Measurements from ENCODE around the gene COA3. TPM values are rescaled to one million over a fixed set of nuclear protein-coding genes. Genes with fewer than 3 reads are reported as not detected.

Gene COA3
- total and polyA plus RNA-seq, 2 experiments from 2014 or later, result 81.2 to 138 TPM

DNA sequence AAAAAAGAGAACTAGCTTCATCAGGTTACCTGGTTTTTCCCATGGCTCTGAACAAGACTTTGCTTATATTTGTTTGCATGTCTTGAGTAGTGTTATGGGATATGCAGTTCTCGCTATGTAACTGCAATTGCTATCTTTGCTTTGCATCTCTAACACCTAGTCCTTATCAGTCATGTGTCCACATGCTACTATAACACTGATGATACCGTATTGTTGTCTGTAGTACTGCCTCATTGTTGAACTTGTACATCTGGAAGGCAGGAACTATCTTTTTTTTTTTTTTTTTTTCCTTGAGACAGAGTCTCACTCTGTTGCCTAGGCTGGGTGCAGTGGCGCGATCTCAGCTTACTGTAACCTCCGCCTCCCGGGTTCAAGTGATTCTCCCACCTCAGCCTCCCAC lies 37.2 kb upstream of the COA3 start:
- Histone ChIP-seq H3K79me2 (replicated peaks; ENCODE audit: insufficient read depth) (peaks cover 30% of the 10 kb centered on the region), H3K4me1 (ENCODE audit: insufficient read depth) (peaks cover 5% of the 10 kb centered on the region; the same call in 1 of the 2 replicates), H3K27ac (ENCODE audit: low read depth) (no peak overlapping the region), H3K9me2 (ENCODE audit: insufficient read depth) (no peaks in the 10 kb centered on the region), H2AFZ (no peak overlapping the region), H3K4me3 (no peak overlapping the region), H3K36me3 (ENCODE audit: insufficient read depth) (peaks cover 52% of the 10 kb centered on the region), H4K20me1 (replicated peaks; ENCODE audit: insufficient read depth) (peaks cover 23% of the 10 kb centered on the region), H3K27me3 (ENCODE audit: insufficient read depth) (no peaks in the 10 kb centered on the region), H3K4me2 (no peak overlapping the region), H3F3A (replicated peaks; ENCODE audit: low read depth) (peaks cover 12% of the 10 kb centered on the region)
- ATAC-seq, result no peak
- no peak for DNase-seq (ENCODE audit: low spot score)
- H3K4me3 Mint-ChIP-seq, result no peak overlapping the region
- H3K9me3 Mint-ChIP-seq, result no peaks in the 10 kb centered on the region
- no peak for TF ChIP-seq EZH2 (IDR thresholded peaks at IDR 0.05; ENCODE audit: low read depth, unreplicated experiment)
- TF ChIP-seq, protein P1, sequence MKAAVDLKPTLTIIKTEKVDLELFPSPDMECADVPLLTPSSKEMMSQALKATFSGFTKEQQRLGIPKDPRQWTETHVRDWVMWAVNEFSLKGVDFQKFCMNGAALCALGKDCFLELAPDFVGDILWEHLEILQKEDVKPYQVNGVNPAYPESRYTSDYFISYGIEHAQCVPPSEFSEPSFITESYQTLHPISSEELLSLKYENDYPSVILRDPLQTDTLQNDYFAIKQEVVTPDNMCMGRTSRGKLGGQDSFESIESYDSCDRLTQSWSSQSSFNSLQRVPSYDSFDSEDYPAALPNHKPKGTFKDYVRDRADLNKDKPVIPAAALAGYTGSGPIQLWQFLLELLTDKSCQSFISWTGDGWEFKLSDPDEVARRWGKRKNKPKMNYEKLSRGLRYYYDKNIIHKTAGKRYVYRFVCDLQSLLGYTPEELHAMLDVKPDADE (IDR thresholded peaks at IDR 0.05), result no peak
- TF ChIP-seq, protein P2, sequence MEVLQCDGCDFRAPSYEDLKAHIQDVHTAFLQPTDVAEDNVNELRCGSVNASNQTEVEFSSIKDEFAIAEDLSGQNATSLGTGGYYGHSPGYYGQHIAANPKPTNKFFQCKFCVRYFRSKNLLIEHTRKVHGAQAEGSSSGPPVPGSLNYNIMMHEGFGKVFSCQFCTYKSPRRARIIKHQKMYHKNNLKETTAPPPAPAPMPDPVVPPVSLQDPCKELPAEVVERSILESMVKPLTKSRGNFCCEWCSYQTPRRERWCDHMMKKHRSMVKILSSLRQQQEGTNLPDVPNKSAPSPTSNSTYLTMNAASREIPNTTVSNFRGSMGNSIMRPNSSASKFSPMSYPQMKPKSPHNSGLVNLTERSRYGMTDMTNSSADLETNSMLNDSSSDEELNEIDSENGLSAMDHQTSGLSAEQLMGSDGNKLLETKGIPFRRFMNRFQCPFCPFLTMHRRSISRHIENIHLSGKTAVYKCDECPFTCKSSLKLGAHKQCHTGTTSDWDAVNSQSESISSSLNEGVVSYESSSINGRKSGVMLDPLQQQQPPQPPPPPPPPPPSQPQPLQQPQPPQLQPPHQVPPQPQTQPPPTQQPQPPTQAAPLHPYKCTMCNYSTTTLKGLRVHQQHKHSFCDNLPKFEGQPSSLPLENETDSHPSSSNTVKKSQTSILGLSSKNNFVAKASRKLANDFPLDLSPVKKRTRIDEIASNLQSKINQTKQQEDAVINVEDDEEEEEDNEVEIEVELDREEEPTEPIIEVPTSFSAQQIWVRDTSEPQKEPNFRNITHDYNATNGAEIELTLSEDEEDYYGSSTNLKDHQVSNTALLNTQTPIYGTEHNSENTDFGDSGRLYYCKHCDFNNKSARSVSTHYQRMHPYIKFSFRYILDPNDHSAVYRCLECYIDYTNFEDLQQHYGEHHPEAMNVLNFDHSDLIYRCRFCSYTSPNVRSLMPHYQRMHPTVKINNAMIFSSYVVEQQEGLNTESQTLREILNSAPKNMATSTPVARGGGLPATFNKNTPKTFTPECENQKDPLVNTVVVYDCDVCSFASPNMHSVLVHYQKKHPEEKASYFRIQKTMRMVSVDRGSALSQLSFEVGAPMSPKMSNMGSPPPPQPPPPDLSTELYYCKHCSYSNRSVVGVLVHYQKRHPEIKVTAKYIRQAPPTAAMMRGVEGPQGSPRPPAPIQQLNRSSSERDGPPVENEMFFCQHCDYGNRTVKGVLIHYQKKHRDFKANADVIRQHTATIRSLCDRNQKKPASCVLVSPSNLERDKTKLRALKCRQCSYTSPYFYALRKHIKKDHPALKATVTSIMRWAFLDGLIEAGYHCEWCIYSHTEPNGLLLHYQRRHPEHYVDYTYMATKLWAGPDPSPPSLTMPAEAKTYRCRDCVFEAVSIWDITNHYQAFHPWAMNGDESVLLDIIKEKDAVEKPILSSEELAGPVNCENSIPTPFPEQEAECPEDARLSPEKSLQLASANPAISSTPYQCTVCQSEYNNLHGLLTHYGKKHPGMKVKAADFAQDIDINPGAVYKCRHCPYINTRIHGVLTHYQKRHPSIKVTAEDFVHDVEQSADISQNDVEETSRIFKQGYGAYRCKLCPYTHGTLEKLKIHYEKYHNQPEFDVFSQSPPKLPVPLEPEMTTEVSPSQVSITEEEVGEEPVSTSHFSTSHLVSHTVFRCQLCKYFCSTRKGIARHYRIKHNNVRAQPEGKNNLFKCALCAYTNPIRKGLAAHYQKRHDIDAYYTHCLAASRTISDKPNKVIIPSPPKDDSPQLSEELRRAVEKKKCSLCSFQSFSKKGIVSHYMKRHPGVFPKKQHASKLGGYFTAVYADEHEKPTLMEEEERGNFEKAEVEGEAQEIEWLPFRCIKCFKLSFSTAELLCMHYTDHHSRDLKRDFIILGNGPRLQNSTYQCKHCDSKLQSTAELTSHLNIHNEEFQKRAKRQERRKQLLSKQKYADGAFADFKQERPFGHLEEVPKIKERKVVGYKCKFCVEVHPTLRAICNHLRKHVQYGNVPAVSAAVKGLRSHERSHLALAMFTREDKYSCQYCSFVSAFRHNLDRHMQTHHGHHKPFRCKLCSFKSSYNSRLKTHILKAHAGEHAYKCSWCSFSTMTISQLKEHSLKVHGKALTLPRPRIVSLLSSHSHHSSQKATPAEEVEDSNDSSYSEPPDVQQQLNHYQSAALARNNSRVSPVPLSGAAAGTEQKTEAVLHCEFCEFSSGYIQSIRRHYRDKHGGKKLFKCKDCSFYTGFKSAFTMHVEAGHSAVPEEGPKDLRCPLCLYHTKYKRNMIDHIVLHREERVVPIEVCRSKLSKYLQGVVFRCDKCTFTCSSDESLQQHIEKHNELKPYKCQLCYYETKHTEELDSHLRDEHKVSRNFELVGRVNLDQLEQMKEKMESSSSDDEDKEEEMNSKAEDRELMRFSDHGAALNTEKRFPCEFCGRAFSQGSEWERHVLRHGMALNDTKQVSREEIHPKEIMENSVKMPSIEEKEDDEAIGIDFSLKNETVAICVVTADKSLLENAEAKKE (CRISPR knock-in tag; IDR thresholded peaks at IDR 0.05), result no peak
- TF ChIP-seq, protein P3, sequence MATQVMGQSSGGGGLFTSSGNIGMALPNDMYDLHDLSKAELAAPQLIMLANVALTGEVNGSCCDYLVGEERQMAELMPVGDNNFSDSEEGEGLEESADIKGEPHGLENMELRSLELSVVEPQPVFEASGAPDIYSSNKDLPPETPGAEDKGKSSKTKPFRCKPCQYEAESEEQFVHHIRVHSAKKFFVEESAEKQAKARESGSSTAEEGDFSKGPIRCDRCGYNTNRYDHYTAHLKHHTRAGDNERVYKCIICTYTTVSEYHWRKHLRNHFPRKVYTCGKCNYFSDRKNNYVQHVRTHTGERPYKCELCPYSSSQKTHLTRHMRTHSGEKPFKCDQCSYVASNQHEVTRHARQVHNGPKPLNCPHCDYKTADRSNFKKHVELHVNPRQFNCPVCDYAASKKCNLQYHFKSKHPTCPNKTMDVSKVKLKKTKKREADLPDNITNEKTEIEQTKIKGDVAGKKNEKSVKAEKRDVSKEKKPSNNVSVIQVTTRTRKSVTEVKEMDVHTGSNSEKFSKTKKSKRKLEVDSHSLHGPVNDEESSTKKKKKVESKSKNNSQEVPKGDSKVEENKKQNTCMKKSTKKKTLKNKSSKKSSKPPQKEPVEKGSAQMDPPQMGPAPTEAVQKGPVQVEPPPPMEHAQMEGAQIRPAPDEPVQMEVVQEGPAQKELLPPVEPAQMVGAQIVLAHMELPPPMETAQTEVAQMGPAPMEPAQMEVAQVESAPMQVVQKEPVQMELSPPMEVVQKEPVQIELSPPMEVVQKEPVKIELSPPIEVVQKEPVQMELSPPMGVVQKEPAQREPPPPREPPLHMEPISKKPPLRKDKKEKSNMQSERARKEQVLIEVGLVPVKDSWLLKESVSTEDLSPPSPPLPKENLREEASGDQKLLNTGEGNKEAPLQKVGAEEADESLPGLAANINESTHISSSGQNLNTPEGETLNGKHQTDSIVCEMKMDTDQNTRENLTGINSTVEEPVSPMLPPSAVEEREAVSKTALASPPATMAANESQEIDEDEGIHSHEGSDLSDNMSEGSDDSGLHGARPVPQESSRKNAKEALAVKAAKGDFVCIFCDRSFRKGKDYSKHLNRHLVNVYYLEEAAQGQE (IDR thresholded peaks at IDR 0.05; ENCODE audit: unreplicated experiment), result no peak
- TF ChIP-seq NANOG (IDR thresholded peaks at IDR 0.05; ENCODE audit: borderline replicate concordance), result no peak
- TF ChIP-seq CREB1 (CRISPR knock-in tag; IDR thresholded peaks at IDR 0.05; ENCODE audit: low read depth), result no peak
- TF ChIP-seq STAT1 (IDR thresholded peaks at IDR 0.05; ENCODE audit: unreplicated experiment), result no peak
- no peak for TF ChIP-seq EZH2phosphoT487 (IDR thresholded peaks at IDR 0.05; ENCODE audit: unreplicated experiment)
- no peak for TF ChIP-seq JUNB (IDR thresholded peaks at IDR 0.05; ENCODE audit: unreplicated experiment)
- TF ChIP-seq POLR2AphosphoS5 (IDR thresholded peaks at IDR 0.05; ENCODE audit: low read depth), result no peak
- TF ChIP-seq ZNF114 (CRISPR knock-in tag; IDR thresholded peaks at IDR 0.05), result no peak
- TF ChIP-seq, protein P4, sequence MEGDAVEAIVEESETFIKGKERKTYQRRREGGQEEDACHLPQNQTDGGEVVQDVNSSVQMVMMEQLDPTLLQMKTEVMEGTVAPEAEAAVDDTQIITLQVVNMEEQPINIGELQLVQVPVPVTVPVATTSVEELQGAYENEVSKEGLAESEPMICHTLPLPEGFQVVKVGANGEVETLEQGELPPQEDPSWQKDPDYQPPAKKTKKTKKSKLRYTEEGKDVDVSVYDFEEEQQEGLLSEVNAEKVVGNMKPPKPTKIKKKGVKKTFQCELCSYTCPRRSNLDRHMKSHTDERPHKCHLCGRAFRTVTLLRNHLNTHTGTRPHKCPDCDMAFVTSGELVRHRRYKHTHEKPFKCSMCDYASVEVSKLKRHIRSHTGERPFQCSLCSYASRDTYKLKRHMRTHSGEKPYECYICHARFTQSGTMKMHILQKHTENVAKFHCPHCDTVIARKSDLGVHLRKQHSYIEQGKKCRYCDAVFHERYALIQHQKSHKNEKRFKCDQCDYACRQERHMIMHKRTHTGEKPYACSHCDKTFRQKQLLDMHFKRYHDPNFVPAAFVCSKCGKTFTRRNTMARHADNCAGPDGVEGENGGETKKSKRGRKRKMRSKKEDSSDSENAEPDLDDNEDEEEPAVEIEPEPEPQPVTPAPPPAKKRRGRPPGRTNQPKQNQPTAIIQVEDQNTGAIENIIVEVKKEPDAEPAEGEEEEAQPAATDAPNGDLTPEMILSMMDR (conservative IDR thresholded peaks at IDR 0.05; ENCODE audit: low read depth in 2 of 2), result no peak
- no peak for TF ChIP-seq ZNF331 (CRISPR knock-in tag; IDR thresholded peaks at IDR 0.05; ENCODE audit: low read depth)
- peaks cover 63% of the 10 kb centered on the region for H3K36me3 Mint-ChIP-seq (ENCODE audit: low read depth)
- H3K27me3 Mint-ChIP-seq (ENCODE audit: insufficient read depth, low read depth, poor library complexity), result peaks cover 11% of the 10 kb centered on the region
- H3K4me1 Mint-ChIP-seq, result peaks cover 16% of the 10 kb centered on the region
- no peak overlapping the region for H3K27ac Mint-ChIP-seq

Measured in GM23338 (cell line).